HL-60 (cell line): ENCODE measurements around the gene STK25.

Source experiments
- GABPA ChIP-seq: IDR thresholded peaks from 2 replicates; pipeline ENCODE4 v1.6.1; 2012; ENCODE audit warnings: low read depth
- POLR2AphosphoS5 ChIP-seq: IDR thresholded peaks from 2 replicates; pipeline ENCODE4 v1.6.1; 2012; ENCODE audit warnings: low read depth
- SPI1 ChIP-seq: IDR thresholded peaks from 2 replicates; pipeline ENCODE4 v1.6.1; 2012; ENCODE audit warnings: low read depth, mild to moderate bottlenecking, borderline replicate concordance
- TF ChIP-seq, protein P1 (sequence below): IDR thresholded peaks from one replicate; pipeline ENCODE4 v1.5.1; 2011; ENCODE audit warnings: low read length, control low read depth, inconsistent platforms; ENCODE audit not compliant: insufficient read depth
- TF ChIP-seq, protein P2 (sequence below): IDR thresholded peaks from 2 replicates; pipeline ENCODE4 v1.6.1; 2012; ENCODE audit warnings: low read depth; ENCODE audit not compliant: insufficient replicate concordance

DNA sequence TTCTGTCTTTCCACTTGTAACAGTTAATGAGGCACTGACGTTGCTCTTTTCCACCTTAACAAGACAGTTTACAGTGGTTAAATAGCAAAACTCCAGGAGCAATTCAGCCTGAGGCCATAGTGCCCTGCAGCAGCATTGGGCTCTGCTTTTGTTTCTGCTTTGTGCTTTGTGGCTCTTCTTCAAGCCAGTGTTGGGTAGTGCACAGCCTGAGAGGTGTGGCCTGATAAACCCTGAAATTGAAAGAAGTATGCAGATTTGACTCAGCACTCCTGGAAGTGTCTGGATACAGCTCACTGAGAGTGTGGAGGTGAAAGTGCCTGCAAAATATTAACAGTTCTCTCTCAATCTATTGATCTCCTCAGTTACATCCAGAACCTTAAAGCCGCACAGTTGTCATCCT, 63.0 kb downstream of the STK25 start:
- TF ChIP-seq GABPA (no peak), POLR2AphosphoS5 (no peak), SPI1 (no peak)
- TF ChIP-seq, protein P1, sequence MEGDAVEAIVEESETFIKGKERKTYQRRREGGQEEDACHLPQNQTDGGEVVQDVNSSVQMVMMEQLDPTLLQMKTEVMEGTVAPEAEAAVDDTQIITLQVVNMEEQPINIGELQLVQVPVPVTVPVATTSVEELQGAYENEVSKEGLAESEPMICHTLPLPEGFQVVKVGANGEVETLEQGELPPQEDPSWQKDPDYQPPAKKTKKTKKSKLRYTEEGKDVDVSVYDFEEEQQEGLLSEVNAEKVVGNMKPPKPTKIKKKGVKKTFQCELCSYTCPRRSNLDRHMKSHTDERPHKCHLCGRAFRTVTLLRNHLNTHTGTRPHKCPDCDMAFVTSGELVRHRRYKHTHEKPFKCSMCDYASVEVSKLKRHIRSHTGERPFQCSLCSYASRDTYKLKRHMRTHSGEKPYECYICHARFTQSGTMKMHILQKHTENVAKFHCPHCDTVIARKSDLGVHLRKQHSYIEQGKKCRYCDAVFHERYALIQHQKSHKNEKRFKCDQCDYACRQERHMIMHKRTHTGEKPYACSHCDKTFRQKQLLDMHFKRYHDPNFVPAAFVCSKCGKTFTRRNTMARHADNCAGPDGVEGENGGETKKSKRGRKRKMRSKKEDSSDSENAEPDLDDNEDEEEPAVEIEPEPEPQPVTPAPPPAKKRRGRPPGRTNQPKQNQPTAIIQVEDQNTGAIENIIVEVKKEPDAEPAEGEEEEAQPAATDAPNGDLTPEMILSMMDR = no peak
- TF ChIP-seq, protein P2, sequence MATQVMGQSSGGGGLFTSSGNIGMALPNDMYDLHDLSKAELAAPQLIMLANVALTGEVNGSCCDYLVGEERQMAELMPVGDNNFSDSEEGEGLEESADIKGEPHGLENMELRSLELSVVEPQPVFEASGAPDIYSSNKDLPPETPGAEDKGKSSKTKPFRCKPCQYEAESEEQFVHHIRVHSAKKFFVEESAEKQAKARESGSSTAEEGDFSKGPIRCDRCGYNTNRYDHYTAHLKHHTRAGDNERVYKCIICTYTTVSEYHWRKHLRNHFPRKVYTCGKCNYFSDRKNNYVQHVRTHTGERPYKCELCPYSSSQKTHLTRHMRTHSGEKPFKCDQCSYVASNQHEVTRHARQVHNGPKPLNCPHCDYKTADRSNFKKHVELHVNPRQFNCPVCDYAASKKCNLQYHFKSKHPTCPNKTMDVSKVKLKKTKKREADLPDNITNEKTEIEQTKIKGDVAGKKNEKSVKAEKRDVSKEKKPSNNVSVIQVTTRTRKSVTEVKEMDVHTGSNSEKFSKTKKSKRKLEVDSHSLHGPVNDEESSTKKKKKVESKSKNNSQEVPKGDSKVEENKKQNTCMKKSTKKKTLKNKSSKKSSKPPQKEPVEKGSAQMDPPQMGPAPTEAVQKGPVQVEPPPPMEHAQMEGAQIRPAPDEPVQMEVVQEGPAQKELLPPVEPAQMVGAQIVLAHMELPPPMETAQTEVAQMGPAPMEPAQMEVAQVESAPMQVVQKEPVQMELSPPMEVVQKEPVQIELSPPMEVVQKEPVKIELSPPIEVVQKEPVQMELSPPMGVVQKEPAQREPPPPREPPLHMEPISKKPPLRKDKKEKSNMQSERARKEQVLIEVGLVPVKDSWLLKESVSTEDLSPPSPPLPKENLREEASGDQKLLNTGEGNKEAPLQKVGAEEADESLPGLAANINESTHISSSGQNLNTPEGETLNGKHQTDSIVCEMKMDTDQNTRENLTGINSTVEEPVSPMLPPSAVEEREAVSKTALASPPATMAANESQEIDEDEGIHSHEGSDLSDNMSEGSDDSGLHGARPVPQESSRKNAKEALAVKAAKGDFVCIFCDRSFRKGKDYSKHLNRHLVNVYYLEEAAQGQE = no peak
